AG04449 (cell line): Measurements from ENCODE around the gene COPS9.

Experiments
- CTCF ChIA-PET: fragments of 350-600 bp; formaldehyde crosslinking; extraction: SDS; loops from one replicate; lab custom pipeline; 2021; ENCODE audit warnings: antibody characterized with exemption; lab: Yijun Ruan, JAX
- POLR2A ChIA-PET: fragments of 400-600, 350-600 bp; formaldehyde crosslinking; extraction: SDS; loops from one replicate; lab custom pipeline; 2020; ENCODE audit warnings: antibody characterized with exemption, inconsistent platforms; lab: Yijun Ruan, JAX
- DNase-seq: peaks from one replicate; pipeline ENCODE4 v3.0.0-alpha.2; 2010; ENCODE audit warnings: low read depth, low spot score
- H3K4me3 ChIP-seq: 2 replicates; pipeline ENCODE4 v1.5.1; 2011; ENCODE audit warnings: low read depth, mild to moderate bottlenecking, control low read depth, low read length
- CTCF ChIP-seq: IDR thresholded peaks from one replicate; pipeline ENCODE4 v1.5.1; 2011; ENCODE audit warnings: mild to moderate bottlenecking, moderate library complexity, low read length, control low read depth, inconsistent platforms; ENCODE audit not compliant: insufficient read depth; ENCODE audit errors: missing control alignments

The COPS9 gene

GRCh38 chr2:240107477-240107796 lies 28.7 kb downstream of the COPS9 start:
- ChIA-PET POLR2A (no interaction called here), CTCF (no interaction called here)
- no peak for TF ChIP-seq CTCF
- no peak for DNase-seq
- H3K4me3 ChIP-seq = no peak overlapping the region

- no peak for DNase-seq
- no peak for TF ChIP-seq CTCF
- H3K4me3 ChIP-seq = no peak overlapping the region
- ChIA-PET CTCF (no interaction called here), POLR2A (no interaction called here)
These were observed 29.2 kb downstream of the COPS9 start for GRCh38 chr2:240106765-240107476.

DNA sequence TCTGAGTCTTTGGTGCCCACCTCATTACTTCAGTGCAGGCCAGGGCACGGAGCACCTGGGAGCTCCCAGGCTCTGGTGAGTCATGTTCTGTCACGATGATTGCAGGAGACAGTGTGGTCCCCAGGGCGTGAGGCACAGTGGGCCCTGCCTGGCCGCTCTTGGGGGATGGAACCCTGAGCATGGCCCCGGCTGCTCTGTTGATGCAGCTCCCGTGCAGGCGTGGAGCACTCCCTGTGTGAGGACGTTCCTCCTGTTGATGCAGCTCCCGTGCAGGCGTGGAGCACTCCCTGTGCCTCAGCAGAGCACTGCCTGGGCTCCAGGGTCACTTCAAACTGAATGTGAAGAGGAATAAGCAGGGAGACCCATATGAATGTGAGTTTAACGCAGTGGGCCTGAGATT lies 30.1 kb downstream of the COPS9 start:
- TF ChIP-seq CTCF = no peak
- no peak for DNase-seq
- CTCF ChIA-PET = no interaction called here
- H3K4me3 ChIP-seq = no peak overlapping the region
- POLR2A ChIA-PET = no interaction called here

GRCh38 chr2:240103136-240103535 lies 33.0 kb downstream of the COPS9 start:
- H3K4me3 ChIP-seq = no peak overlapping the region
- DNase-seq = no peak
- TF ChIP-seq CTCF = no peak
- ChIA-PET POLR2A (no interaction called here), CTCF (no interaction called here)

- TF ChIP-seq CTCF = no peak
- H3K4me3 ChIP-seq = no peak overlapping the region
- ChIA-PET POLR2A (no interaction called here), CTCF (no interaction called here)
- DNase-seq = no peak
These were observed 37.8 kb downstream of the COPS9 start for GRCh38 chr2:240098349-240098748.

- no peak for TF ChIP-seq CTCF
- no peak for DNase-seq
- CTCF ChIA-PET = interaction anchor here (1.4 kb wide), 1 partner anchor 35 kb away, joined by 4 read pairs; no protein-coding TSS in a partner anchor
- no peak overlapping the region for H3K4me3 ChIP-seq
- POLR2A ChIA-PET = no interaction called here
These were observed 40.3 kb downstream of the COPS9 start for GRCh38 chr2:240095556-240096523.
